Frontal cortex (tissue), 4 donors: ENCODE measurements around the gene SLC4A5. TPM values are rescaled to one million over a fixed set of nuclear protein-coding genes. Genes with fewer than 3 reads are reported as not detected.
"Not testable (repeated sequence)": the region's sequence is repeated elsewhere in the genome, so short reads cannot be mapped to it uniquely, and the experiment has no call there.

Experiments
- DNase-seq, 2 donors: peaks; one replicate each; pipeline ENCODE4 v3.0.0; 2012; ENCODE audit warnings: low spot score in 2 of 2
- FAIRE-seq: peaks from 2 replicates; lab custom pipeline; 2012; peaks lifted over from hg19 to GRCh38; lab: Jason Lieb, UNC
- total RNA-seq: library from RNA; depleted of rRNA; stranded (reverse); fragments of >200 nt; gene quantifications from one replicate; pipeline ENCODE4 v1.2.3, GENCODE V29; 2014
- donor health status: control.
- donor health status: control.
- donor health status: control.

The SLC4A5 gene
- total RNA-seq, 1 donor from 2014 or later, result 1.2 TPM

GRCh38 chr2:74367789-74368188, 24.6 kb upstream of the SLC4A5 start:
- FAIRE-seq (no peak), DNase-seq (no peak)

- no peak for FAIRE-seq
- DNase-seq, result no peak
These were observed 22.8 kb upstream of the SLC4A5 start for GRCh38 chr2:74366036-74366435.

DNA sequence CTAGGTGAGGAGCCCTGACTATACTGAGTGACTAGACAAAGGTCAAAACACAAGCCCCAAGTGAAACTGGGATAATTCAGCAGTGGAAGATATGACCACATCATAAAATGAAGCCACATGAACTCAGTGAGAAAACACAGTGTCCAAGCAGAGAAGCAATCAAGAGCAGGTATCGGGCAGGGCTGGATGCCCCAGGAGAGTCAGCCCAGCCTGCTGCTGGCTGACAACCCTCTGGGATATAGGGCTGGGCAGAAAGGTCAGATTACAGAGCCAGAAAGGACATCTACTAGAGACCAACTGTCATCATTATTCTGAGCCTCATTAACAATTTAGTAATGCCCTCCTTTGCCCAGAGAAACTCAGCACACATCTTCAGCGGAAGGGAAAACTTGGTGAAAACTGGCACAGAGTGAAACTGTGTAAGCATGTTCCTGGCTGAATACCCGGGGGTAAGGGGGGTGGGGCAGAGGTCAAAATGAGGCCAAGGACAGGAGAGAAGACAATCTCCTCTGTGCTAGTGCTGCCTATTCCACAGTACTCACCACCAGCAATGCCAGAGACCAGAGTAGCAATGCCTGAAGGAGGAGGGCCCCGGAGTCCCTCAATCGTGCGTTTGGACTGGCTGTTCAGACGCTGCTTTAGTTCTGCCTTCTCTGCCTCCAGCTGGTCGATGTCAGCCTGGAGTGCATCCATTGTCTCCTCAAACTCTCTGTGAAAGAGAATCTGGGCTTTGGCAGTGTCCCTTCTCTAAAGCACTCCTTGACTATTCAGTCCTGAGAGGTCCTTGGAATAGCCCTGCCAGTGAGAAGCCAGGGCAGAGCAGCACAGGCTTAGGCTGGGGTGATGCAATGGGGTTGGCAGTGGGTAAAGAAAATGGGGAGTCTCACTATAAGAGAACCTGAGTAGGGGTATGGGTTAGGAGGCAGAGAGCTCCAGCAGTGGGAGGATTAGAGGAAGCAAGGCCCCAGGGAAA, 21.6 kb upstream of the SLC4A5 start:
- DNase-seq, result no peak
- FAIRE-seq, result no peak

- no peak for FAIRE-seq
- DNase-seq, result no peak
These were observed 18.1 kb upstream of the SLC4A5 start for GRCh38 chr2:74361327-74361726.

- DNase-seq (no peak), FAIRE-seq (no peak)
These were observed 14.4 kb upstream of the SLC4A5 start for GRCh38 chr2:74357627-74358026.

- DNase-seq, result no peak
- FAIRE-seq, result no peak
These were observed 6.7 kb upstream of the SLC4A5 start for GRCh38 chr2:74349889-74350288.

DNA sequence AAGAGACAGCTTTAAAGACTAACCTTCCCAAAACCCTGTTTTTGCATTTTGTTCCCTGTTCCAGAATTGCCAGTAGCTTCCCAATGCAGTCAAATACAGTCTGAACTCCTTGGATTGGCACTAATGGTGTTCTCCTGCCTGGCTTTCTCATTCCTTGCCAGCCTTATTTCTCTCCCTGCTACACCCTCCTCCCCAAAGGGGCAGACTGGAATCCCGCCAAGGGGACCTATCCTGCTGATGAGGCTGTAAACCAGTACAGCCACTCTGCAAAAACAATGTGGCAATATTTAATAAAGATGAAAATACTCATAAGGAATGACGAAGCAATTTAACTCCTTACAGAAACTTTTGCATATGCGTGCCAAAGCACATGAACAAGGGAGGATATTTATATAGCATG, 4.5 kb upstream of the SLC4A5 start:
- FAIRE-seq, result no peak
- DNase-seq, result no peak

DNA sequence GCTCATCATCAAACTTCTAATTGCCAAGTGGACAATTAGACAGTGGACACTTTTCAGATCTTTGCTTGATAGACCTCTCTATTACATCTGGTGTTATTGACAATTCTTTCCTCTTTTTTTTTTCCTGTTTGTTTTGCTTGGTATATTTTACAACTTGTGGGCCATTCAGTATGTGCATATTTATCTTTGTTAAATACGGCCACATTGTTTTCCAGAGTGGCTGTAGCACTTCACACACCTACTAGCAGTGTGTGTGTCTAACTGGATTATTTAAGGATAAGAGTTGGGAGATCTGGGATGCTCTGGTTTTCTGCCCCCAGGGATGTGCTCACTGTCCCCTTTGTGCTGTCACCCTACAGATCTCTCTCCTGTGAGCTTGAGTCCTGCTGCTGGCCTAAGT, 4.1 kb upstream of the SLC4A5 start:
- no peak for DNase-seq
- no peak for FAIRE-seq

DNA sequence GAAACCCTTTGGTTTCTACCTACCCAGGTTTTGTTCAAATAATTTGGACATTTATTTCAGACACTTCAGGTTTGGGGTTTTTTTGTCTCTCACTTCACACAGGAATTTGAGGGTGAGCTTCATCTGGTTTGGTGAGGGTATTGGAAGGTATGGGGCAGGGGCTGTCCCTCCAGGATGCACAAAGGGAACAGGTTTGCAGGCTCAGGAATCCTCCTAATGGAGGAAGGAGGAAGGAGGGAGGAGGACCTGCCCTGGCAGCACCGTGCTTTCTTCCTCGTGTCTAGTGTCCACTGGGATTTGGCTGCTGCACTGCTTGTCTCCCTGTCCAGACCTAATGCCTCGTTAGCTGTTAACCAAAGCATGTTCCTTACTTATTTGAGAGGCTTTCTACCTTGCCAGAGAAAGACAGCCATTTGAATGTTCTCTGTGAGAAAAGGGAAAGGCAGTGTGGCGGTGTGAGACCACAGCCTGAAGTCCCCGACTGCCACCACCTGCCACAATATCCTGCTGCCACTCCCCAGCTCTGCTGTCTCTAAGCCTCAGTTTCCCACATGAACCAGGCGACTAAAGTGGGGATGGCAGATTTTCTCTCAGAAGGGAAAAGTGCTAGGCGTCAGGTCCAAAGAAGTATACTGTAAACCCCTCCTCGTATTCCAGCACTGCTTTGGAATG, 2.2 kb upstream of the SLC4A5 start:
- DNase-seq, result no peak
- no peak for FAIRE-seq

DNA sequence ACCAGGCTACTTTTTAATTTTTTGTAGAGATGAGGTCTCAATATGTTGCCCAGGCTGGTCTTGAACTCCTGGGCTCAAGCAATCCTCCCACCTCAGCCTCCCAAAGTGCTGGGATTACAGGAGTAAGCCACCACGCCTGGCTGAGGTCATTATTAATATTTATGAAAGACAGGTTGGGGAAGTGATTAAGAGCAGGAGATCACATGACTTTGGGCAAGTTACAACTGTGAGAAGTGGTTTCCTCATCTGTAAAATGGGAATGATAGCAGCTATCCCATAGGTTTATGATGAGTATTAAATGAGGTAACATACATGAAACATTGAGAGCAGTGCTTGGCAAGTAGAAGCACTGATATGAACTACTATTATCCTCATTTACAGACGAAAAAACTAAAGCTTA, 7.0 kb downstream of the SLC4A5 start:
- not testable (repeated sequence) for FAIRE-seq, DNase-seq

DNA sequence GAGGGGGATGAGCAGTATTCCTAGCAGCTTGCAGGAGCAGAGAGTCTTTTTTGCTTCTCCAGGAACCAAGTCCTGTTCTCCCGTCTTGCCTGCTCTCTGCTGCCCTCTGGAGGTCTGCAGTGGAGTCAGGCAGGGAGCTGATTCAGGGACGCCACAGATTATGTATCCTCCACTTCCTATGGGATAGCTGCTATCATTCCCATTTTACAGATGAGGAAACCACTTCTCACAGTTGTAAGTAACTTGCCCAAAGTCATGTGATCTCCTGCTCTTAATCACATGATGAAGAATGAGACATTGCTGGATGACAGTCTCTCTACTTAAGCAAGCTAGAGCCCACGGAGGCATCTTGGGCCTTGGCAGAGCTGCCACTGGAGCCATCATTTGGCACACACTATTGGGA, 8.3 kb downstream of the SLC4A5 start:
- no peak for FAIRE-seq
- peak; percentile 24 to 55 for DNase-seq

- DNase-seq (no peak), FAIRE-seq (no peak)
These were observed 9.2 kb downstream of the SLC4A5 start for GRCh38 chr2:74333896-74334586.

DNA sequence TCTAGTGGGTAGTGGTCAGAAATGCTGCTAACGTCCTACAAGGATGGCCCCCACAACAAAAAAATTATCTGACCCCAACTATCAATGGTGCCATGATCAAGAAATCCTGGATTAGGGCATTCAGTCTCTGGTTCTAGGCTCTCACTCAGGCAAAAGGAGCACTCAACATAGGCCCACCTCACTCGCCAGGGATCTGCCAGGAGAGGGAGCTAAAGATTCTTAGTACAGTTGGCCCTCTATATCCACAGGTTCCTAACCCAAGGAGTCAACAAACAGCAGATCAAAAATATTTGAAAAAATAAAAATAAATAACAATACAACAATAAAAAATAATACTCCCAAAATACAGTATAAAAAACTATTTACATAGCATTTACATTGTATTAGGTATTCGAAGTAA, 10.0 kb downstream of the SLC4A5 start:
- no peak for FAIRE-seq
- no peak for DNase-seq

DNA sequence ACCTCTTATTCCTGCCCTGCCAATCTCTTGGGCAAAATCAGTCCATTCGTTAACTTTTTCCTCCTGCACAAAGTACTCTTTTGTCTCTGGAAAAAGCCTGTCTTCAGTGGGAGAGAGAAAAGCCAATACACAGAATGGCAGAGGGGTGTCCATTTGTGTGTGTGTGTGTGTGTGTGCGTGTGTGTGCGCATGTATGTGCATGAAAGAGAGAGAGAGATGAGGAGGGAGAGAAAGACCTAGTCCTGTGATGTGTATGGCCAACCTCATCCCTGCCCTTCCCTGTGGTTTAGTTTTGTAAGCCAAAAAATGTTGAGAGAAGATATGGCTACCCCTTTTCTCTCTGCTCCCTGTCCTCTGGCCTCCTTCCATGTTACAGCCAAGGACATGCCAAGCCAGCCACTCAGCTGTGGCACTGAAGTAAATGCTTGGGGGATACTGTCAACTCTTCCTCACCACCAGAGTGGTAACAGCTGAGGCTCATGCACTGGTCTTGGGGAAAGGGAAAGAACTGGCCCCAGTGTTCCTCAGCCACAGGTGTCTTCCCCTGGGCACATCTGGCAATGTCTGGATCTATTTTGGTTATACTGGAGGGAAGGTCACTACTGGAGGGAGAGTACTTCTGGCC, 10.6 kb downstream of the SLC4A5 start:
- FAIRE-seq, result no peak
- no peak for DNase-seq

DNA sequence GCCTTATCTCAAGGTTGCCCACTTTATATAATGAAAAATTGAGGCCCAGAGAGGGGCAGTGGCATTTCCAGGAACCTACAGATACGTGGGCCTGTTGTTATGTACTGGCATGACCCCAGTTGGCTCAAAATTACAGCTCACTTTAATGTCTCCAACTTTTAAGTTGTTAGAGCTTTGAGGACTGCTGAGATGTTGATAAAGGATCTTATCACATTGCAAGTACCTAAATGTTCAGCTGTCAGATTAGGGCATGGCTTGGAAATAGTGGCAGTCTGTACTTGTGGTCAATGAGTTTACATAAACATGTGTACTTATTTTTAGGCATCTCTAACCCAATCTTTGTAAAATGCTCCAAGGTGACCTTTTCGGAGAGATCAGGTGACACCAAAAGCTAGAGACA, 14.6 kb downstream of the SLC4A5 start:
- FAIRE-seq, result no peak
- DNase-seq, result no peak

DNA sequence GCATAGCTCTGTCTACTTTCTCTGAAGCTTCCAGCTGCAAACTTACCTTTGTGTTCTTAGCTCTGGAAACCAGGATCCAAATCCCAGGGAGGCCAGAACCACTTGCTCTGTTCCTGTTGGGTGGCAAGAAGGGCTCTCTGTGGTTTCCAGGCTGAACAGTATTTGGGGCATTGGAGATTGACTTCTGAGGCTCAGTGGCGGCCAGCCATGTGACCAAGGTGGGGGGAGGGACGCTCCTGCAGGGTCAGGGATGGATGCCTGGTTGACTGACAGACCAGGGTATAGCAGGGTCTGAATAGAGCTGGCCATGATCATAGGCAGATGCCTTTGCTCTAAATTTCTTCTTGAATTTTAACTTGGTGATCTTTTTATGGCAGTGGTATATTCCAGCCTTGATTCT, 15.1 kb downstream of the SLC4A5 start:
- FAIRE-seq (no peak), DNase-seq (no peak)

DNA sequence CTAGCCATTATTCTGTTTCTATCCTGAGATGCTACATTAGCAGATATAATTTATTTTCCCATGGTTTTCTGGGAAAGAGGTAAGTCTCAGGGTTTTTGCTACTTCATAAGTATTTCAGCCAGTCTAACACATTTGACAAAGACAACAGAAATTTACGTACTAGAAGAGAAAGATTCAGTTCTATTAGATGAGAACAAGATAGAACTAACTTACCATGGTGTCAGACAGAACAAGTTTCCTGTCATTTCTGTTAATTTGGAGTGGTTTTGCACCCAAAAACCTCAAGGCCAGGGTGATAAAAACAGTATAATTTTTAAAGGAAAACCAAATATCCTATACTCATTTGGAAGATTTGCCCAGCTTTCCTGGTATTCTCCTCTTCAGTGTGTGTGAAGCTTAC, 15.6 kb downstream of the SLC4A5 start:
- DNase-seq (no peak), FAIRE-seq (no peak)

GRCh38 chr2:74327199-74327598, 16.0 kb downstream of the SLC4A5 start:
- FAIRE-seq, result no peak
- no peak for DNase-seq

GRCh38 chr2:74325815-74326214, 17.4 kb downstream of the SLC4A5 start:
- no peak for DNase-seq
- no peak for FAIRE-seq

- no peak for DNase-seq
- FAIRE-seq, result no peak
These were observed 21.5 kb downstream of the SLC4A5 start for GRCh38 chr2:74321737-74322136.
